KMS-11 (cell line): ENCODE data around the gene SKAP2.

Source experiments
- H2AFZ ChIP-seq: fragments of 200-600 bp; sonication (generic); 2 replicates; pipeline ENCODE4 v1.6.1; 2016; ENCODE audit warnings: antibody characterized with exemption, mixed run types, low read depth
- H3K27ac ChIP-seq: fragments of 200-600 bp; sonication (generic); 2 replicates; pipeline ENCODE4 v1.6.1; 2016; ENCODE audit warnings: mild to moderate bottlenecking, mixed run types
- H3K27me3 ChIP-seq: fragments of 200-600 bp; sonication (generic); 2 replicates; pipeline ENCODE4 v1.6.1; 2017; ENCODE audit warnings: mild to moderate bottlenecking, low read depth, mixed run types, moderate library complexity; ENCODE audit not compliant: insufficient read depth
- H3K36me3 ChIP-seq: fragments of 200-600 bp; sonication (generic); 2 replicates; pipeline ENCODE4 v1.6.1; 2017; ENCODE audit warnings: mild to moderate bottlenecking, mixed run types; ENCODE audit not compliant: insufficient read depth
- H3K4me1 ChIP-seq: fragments of 200-600 bp; sonication (generic); 2 replicates; pipeline ENCODE4 v1.6.1; 2016; ENCODE audit warnings: mild to moderate bottlenecking, low read depth, mixed run types; ENCODE audit not compliant: poor library complexity, severe bottlenecking
- H3K4me2 ChIP-seq: fragments of 200-600 bp; sonication (generic); 2 replicates; pipeline ENCODE4 v1.7.0; 2016; ENCODE audit warnings: mild to moderate bottlenecking, mixed run types
- H3K4me3 ChIP-seq: fragments of 200-600 bp; sonication (generic); IDR thresholded peaks from 2 replicates; pipeline ENCODE4 v1.6.1; 2017; ENCODE audit warnings: low read depth, low read length, mixed read lengths; ENCODE audit not compliant: insufficient read depth
- H3K79me2 ChIP-seq: fragments of 200-600 bp; sonication (generic); 2 replicates; pipeline ENCODE4 v1.6.1; 2016; ENCODE audit warnings: low read depth, mixed run types; ENCODE audit not compliant: insufficient read depth
- H3K9ac ChIP-seq: fragments of 200-600 bp; sonication (generic); 2 replicates; pipeline ENCODE4 v1.6.1; 2016; ENCODE audit warnings: mild to moderate bottlenecking, mixed run types
- H4K20me1 ChIP-seq: fragments of 200-600 bp; sonication (generic); 2 replicates; pipeline ENCODE4 v1.6.1; 2016; ENCODE audit warnings: mild to moderate bottlenecking, mixed run types; ENCODE audit not compliant: insufficient read depth
- CTCF ChIP-seq: fragments of 200-600 bp; sonication (generic); conservative IDR thresholded peaks from 2 replicates; pipeline ENCODE4 v1.6.1; 2017; ENCODE audit warnings: low read depth, mild to moderate bottlenecking, antibody characterized with exemption, low read length, moderate library complexity, mixed read lengths

Gene SKAP2

DNA sequence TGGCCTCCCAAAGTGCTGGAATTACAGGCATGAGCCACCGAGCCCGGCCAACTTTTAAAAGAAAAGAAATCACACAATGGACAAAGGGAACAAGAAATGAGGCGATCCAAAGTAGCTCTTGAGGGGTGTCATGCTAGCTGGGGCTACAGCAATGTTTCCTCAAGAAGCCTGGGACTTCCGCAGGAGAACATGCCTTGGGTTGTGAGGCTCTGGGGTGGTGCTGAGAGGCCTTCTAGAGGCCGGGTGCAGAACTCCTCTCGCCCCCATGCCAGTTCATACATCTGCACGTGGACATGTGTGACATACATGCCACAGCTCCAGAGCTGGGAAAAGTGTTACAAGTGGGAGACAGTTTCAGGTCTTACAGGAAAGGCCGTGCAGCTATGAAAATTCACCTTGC lies 238.2 kb downstream of the SKAP2 start:
- Histone ChIP-seq H3K9ac (no peak overlapping the region), H3K36me3 (no peaks in the 10 kb centered on the region), H3K4me1 (no peaks in the 10 kb centered on the region), H3K27me3 (no peaks in the 10 kb centered on the region), H3K79me2 (no peaks in the 10 kb centered on the region), H3K4me2 (no peak overlapping the region), H3K4me3 (no peak overlapping the region), H4K20me1 (no peaks in the 10 kb centered on the region), H2AFZ (no peak overlapping the region), H3K27ac (no peak overlapping the region)
- TF ChIP-seq CTCF: no peak

GRCh38 chr7:26625286-26625685 lies 239.1 kb downstream of the SKAP2 start:
- Histone ChIP-seq H3K27me3 (no peaks in the 10 kb centered on the region), H3K4me3 (no peak overlapping the region), H3K27ac (no peak overlapping the region), H4K20me1 (no peaks in the 10 kb centered on the region), H3K79me2 (no peaks in the 10 kb centered on the region), H3K4me1 (no peaks in the 10 kb centered on the region), H2AFZ (no peak overlapping the region), H3K9ac (no peak overlapping the region), H3K36me3 (no peaks in the 10 kb centered on the region), H3K4me2 (no peak overlapping the region)
- TF ChIP-seq CTCF: no peak

DNA sequence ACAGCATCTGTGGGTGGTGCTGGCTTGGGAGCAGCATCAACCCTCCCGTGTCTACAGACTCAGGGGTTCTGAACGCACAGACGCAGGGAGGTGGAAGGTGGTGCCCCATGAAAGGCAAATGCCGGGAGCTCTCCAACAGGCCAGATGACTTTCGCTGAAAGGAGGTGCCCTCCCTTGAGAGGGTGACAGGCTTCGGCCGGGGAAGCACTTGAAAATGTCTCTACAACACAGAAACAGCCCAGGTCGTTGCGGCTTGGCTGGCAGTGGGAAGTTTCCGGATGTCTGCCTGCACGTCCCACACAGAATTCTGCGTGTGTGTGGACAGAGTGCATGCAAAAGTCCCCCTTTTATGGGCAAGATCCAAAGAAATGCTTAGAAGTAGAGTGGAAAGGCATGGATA lies 239.6 kb downstream of the SKAP2 start:
- Histone ChIP-seq H3K4me2 (no peak overlapping the region), H3K4me1 (no peaks in the 10 kb centered on the region), H4K20me1 (no peaks in the 10 kb centered on the region), H3K79me2 (no peaks in the 10 kb centered on the region), H3K27me3 (no peaks in the 10 kb centered on the region), H3K36me3 (no peaks in the 10 kb centered on the region), H3K9ac (no peak overlapping the region), H2AFZ (no peak overlapping the region), H3K4me3 (no peak overlapping the region), H3K27ac (no peak overlapping the region)
- TF ChIP-seq CTCF: no peak

DNA sequence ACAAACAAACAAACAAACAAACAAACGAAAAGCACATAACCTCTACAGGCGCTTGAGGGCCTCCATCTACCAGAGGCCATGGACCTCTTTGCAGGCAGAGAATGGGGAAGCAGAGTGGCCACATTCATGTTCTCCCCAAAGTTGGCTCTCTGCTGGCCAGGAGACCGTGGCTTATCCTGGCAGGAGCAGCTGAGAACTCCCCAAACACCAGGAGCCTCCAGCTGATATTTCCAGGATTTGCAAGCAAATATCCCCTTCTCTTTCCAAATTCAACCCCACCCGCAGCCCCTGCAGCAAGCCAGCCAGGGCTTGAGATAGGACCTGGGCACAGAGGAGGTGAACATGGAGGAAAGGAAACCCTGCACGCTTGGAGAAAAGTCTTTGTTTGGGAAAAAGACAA lies 240.0 kb downstream of the SKAP2 start:
- Histone ChIP-seq H3K4me3 (no peak overlapping the region), H3K27me3 (no peaks in the 10 kb centered on the region), H3K4me2 (no peak overlapping the region), H3K4me1 (no peaks in the 10 kb centered on the region), H2AFZ (no peak overlapping the region), H3K27ac (no peak overlapping the region), H3K9ac (no peak overlapping the region), H3K36me3 (no peaks in the 10 kb centered on the region), H4K20me1 (no peaks in the 10 kb centered on the region), H3K79me2 (no peaks in the 10 kb centered on the region)
- no peak for TF ChIP-seq CTCF

DNA sequence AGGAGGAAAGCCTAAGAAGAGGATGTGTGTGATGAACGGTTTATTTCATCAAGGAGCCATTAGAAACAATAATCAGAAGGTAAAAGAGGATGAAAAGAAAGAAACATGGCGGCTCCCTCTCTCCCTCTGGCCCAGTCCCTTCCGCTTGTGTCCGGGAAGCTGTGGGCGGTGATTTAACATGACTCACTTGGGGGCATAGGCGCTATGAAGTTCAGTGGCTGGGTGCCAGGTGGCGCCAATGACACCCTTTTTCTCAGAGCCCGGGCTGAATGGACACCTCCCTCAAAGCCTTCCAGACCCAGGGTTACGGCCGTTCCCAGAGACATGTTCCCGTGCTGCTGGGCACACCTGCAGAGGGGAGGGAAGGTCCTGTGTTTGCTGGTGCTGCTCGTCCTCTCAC lies 244.0 kb downstream of the SKAP2 start:
- Histone ChIP-seq H3K9ac (no peak overlapping the region), H3K4me2 (no peak overlapping the region), H3K36me3 (no peaks in the 10 kb centered on the region), H3K79me2 (no peaks in the 10 kb centered on the region), H2AFZ (no peak overlapping the region), H4K20me1 (no peaks in the 10 kb centered on the region), H3K4me3 (no peak overlapping the region), H3K27ac (no peak overlapping the region), H3K4me1 (no peaks in the 10 kb centered on the region), H3K27me3 (no peaks in the 10 kb centered on the region)
- TF ChIP-seq CTCF: no peak
